GM21528 (cell line): ENCODE measurements around the gene BCO1.

Source experiments
- ATAC-seq: cut with Tn5 transposase; IDR thresholded peaks from one replicate; pipeline ENCODE4 v1.9.1; 2021; ENCODE audit warnings: mild to moderate bottlenecking, moderate library complexity; ENCODE audit not compliant: unreplicated experiment, low FRiP score

Gene BCO1

GRCh38 chr16:81273223-81273950, 34.9 kb downstream of the BCO1 start:
- no peak for ATAC-seq

- ATAC-seq, result no peak
Observed at GRCh38 chr16:81275064-81275532, 36.6 kb downstream of the BCO1 start.

DNA sequence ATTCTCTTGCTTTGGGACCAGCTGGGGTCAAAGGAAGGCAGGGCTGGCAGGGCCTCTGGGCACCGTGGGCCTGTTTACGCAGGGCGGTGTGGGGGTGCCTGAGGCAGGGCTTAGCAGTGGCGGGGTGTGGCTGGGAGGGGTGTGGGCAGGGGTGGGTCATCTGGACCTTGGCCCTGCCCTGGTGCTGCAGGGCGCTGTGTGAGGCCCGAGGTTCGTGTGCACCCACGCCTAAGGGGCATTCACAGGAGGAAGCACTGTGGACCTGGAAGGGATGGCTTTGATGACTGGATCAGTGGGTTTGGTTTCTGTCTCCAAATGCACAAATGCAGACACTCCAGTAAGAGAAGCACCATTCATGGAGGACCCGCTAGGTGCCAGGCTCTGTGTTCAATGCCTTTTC, 37.3 kb downstream of the BCO1 start:
- ATAC-seq, result no peak

- ATAC-seq, result no peak
Observed at GRCh38 chr16:81276323-81276722, 37.8 kb downstream of the BCO1 start.

DNA sequence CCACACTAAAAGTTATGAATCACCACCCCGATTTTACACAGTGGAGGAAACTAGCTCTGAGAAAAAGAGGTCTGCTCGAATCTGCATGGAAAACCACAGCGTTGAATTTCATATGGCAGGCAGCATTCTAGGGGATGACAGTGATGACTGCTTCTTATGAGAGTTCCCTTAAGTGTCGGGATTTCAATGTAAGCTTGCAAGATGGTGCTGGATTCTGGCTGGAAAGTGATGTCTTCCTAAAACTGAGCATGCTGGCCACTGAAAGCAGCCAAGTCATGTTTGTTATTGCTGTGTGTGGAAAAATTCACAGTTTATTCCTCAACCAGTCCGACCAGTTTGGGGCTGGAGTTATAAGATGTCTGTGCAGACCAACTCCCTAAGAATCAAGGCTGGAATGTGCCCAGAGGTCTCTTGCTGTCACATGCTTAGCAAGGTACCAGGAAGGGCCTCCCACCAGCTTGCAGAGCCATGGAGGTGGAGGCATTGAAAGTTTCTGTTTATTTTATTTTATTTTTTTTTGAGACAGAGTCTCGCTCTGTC, 39.1 kb downstream of the BCO1 start:
- ATAC-seq, result no peak

GRCh38 chr16:81278526-81278925, 40.0 kb downstream of the BCO1 start:
- ATAC-seq, result no peak

GRCh38 chr16:81279392-81279791, 40.9 kb downstream of the BCO1 start:
- no peak for ATAC-seq

GRCh38 chr16:81280393-81280792, 41.9 kb downstream of the BCO1 start:
- no peak for ATAC-seq

DNA sequence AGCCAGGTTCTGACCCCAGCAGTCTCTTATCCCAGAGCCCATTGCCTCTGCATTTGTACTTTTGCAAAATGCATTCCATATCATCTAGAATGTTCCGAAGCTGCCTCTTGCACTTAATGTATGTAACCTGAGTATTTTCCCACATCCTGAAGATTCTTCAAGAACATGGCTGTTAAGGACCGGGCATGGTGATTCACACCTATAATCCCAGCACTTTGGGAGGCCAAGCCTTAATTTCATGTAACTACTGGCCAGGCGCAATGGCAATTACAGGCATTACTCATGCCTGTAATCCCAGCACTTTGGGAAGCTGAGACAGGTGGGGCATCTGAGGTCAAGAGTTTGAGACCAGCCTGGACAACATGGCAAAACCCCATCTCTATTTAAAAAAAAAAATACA, 44.6 kb downstream of the BCO1 start:
- no peak for ATAC-seq

DNA sequence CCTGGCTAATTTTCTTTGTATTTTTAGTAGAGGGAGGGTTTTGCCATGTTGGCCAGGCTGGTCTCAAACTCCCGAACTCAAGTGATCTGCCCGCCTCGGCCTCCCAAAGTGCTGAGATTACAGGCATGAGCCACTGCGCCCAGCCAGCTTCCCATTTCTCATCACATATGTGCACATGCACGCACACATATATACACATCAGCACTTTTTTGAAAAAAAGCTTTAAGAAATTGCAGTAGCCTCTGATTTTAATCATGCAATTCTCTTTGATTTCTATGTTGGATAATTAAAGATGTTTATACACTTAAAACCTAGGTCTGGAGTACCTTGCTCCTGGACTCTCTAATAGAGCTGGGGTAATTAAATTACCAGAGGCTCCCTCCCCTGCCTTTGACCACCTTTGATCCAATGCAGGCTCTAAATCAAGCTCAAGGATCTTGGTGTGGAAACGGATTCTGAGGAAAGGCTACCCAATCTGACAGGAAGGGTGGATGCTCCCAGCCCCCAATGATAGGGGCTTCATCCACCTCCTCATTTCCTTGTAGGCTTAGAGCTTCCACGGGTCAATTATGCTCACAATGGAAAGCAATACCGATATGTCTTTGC, 46.6 kb downstream of the BCO1 start:
- ATAC-seq, result no peak

DNA sequence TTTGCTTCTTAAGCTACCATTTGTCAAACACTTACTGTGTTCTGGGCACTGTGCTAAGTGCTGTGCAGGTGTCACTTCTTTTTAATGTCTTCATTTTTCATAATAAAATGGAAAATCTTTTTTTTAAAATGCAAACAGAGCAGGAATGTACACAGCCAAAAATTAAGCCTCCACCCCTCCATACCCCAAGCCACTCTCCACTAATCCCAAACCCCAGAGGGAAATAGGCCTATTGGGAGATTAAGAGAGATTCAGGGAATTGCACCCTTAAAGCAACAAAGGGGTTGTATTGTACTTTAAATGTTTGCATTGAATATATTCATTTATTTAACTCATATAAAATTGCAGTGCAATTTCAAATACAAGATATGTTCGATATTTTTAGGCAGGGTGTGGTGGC, 47.7 kb downstream of the BCO1 start:
- ATAC-seq, result no peak

DNA sequence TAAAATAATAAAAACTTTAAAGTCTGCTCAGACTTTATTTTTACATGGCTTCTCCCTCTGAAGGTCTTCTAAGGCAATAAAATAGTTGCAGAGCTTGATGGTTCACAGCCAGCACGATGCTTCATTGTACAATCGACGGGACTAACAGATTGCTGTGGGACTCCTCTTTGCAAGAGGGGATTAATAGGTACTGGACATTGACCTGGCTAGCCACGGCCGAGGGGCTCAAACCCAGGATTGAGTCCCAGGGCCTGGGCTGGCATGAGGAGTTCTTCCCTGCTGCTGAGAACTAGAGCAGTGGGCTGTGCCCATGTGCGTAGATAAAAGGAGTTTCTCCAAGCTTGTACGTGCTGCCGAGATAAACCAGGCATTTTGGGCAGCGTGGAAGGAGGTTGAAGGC, 52.6 kb downstream of the BCO1 start:
- ATAC-seq, result no peak

- ATAC-seq, result no peak
Observed at GRCh38 chr16:81292936-81293335, 54.4 kb downstream of the BCO1 start.

DNA sequence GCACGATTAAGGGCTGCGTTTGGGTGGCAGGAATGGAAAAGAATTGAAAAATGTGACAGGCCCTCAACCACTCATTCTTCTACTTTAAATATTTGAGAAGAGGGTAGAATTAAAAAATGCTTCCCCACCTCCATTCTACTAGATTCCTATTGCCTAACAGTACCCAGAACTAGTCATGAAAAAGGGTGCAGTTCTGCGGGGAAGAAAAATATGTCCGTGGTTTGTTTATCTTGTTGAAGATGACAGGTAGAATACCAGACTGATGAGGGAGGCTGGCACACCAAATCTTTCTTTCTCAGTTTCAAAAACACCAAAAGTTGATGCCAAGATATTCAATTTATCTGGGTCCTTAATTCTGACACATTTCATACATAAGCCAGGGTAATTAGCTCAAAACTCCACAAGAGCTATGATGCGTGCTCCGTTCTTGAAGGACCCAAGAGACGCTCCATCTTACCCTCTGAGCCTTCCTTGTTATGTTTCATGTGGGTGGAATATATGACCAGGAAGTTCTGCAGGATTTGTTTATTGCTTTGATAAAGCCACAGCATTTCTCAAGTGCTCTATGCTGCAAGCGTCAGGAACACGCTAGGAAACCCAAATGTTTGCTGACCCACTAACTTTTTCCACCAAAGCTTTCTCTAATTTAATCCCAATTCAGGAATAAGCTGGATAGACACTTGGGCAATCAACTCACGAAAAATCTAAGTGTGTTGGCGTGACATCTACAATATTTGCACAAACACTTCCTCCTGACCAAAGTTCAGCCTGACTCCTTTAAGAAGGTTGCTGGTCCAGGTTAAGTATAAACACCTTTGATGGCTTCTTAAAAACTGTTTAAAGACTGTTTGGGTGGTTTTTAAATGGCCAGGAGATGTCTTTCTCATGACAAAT, 55.7 kb downstream of the BCO1 start:
- ATAC-seq, result no peak

- ATAC-seq, result no peak
Observed at GRCh38 chr16:81296631-81297030, 58.1 kb downstream of the BCO1 start.

GRCh38 chr16:81307770-81308169, 69.3 kb downstream of the BCO1 start:
- no peak for ATAC-seq

DNA sequence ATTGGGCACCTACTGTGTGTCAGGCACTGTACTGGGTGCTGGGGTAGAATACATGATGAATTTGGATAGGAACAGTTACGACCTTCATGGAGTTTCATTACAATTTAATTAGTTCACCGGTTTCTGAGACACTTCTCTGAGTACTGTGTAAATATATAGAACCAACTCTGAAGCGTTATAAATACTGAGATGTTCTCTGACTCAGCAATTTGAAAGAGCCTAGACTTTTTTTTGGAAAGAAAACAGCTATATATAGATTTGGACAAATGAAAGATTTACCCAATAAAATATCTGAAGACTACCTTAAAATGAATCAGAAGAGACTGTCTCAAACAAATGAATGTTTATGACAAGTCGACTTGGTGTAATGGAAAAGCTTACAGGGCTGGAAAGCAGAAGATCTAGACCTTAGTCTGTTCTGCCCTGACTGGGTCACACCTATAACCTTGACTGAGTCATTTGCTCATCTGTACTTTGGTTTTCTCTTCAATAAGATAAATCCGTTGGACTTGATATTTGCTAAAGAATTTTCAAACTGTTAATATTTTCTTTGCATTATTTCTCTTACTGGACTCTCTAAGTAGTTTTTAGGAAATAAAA, 71.7 kb downstream of the BCO1 start:
- ATAC-seq, result no peak

DNA sequence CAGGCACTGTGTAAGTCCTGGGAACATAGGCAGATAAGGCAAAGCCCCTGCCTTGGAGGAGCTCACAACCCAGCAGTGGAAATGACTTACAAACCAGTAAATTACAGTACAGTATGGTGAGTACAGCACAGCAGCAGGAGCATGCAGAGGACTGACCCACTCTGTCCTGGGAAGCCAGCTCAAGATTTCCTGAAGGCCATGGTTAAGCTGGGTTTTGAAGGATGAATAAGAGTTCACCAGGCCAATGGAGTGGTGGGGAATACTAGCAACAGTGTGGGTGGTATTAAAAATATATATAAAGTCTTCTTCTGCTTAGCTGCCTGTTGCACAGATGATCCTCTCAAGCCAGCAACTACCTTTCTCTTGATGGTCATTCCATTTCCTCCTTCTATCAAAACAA, 73.3 kb downstream of the BCO1 start:
- no peak for ATAC-seq

DNA sequence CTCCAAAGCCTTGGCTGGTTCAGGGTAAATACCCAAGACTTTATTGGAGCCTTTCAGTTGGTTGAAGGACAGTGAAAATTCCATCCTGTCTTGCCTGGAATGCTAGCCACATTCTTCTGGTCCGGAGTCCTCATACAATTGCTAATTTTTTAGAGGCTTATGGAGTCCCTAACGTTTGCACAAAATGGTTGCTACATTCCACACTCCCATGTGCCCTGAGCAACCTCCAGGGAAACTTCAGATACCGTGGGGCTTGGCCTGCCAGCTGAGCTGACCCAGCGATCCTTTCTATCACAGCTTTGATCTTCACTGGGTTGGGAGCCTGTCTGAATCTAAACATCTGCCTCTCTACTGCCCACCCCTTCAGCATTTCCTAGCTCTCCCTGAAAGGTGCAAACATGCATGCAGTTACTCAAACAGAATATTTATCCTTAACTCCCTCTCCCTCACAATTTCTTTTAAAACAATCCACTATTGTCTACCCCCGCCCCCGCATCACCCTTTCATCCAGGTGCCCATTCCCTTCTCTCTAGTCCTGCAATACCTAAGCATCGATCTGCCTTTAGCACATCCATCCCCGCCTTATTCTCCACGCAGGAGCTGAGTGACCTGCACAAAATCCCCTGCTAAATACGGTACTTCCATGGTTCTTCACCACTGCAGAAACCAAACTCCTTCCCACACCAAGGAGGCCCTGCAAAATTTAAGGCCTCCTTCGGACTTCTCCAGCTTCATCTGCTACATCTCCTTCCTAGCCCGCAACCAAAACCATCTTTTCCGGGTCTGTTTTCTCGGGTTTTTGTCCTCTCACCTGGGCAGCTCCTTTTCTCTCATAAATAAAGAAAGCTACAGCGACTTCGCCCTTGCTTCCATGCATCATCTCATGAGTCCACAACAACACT, 75.5 kb downstream of the BCO1 start:
- ATAC-seq, result no peak
